ENCODE measurements around the gene DCAF5. TPM values are rescaled to one million over a fixed set of nuclear protein-coding genes. Genes with fewer than 3 reads are reported as not detected.
"Not testable (repeated sequence)": the region's sequence is repeated elsewhere in the genome, so short reads cannot be mapped to it uniquely, and the experiment has no call there.

DCAF5 gene, protein sequence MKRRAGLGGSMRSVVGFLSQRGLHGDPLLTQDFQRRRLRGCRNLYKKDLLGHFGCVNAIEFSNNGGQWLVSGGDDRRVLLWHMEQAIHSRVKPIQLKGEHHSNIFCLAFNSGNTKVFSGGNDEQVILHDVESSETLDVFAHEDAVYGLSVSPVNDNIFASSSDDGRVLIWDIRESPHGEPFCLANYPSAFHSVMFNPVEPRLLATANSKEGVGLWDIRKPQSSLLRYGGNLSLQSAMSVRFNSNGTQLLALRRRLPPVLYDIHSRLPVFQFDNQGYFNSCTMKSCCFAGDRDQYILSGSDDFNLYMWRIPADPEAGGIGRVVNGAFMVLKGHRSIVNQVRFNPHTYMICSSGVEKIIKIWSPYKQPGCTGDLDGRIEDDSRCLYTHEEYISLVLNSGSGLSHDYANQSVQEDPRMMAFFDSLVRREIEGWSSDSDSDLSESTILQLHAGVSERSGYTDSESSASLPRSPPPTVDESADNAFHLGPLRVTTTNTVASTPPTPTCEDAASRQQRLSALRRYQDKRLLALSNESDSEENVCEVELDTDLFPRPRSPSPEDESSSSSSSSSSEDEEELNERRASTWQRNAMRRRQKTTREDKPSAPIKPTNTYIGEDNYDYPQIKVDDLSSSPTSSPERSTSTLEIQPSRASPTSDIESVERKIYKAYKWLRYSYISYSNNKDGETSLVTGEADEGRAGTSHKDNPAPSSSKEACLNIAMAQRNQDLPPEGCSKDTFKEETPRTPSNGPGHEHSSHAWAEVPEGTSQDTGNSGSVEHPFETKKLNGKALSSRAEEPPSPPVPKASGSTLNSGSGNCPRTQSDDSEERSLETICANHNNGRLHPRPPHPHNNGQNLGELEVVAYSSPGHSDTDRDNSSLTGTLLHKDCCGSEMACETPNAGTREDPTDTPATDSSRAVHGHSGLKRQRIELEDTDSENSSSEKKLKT
- 10 to 100 TPM; 52.3 to 53.5 TPM for total RNA-seq

DNA sequence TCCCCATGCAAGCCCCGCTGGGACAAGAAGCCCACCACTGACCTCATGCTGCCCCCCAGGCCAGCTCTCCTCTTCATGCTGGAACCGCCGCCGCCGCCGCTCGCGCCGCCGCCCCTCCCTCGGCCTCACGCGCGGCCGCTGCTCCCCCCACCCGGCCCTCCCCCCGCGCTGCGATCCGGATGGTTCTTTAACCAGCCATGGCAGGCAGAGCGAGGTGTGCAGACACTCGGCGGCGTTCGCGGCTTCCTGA, at the start of gene DCAF5:
DCAF5 (minus strand) TSS at position 218 of the 250 bp plus-strand sequence; CDS start at position 77, 141 bp downstream.
- H3K9me3 Mint-ChIP-seq: no peaks in the 10 kb centered on the region
- no peaks in the 10 kb centered on the region for H3K27me3 Mint-ChIP-seq (ENCODE audit: low read depth)
- H3K4me3 Mint-ChIP-seq: peak within 1 kb of the TSS; percentile 93 to 99
- DNase-seq: no peak
- peaks cover 38% of the 10 kb centered on the region for H3K4me1 Mint-ChIP-seq (ENCODE audit: low read depth)
- peak within 1 kb of the TSS; percentile 98 for H3K27ac Mint-ChIP-seq
- no peak for ATAC-seq (replicated peaks in 1 of 2)
- peaks cover 3 to 9% of the 10 kb centered on the region in 2 donors for H3K36me3 Mint-ChIP-seq (ENCODE audit: insufficient read depth in 2 of 2)

DNA sequence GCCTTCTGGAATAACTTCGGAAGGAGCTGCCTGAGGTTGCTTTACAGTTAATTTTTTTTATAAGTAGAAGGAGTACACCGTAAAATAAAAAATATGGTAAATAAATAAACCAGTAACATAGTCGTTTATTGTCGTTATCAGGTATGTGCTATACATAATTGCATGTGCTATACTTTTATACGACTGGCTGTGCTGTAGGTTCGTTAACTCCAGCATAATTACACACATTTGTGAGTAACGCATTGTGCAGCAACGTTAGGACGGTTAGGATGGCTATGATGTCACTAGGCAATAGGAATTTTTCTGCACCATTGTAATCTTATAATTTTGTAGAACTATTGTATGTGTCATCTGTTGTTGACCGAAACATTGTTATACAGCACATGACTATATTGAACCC, 46.9 kb upstream of the DCAF5 start:
- Mint-ChIP-seq H3K36me3 (ENCODE audit: insufficient read depth in 2 of 2) (no peaks in the 10 kb centered on the region), H3K4me1 (ENCODE audit: low read depth) (no peaks in the 10 kb centered on the region), H3K27me3 (ENCODE audit: low read depth) (no peaks in the 10 kb centered on the region), H3K4me3 (no peak overlapping the region), H3K9me3 (no peaks in the 10 kb centered on the region), H3K27ac (no peak overlapping the region)
- ATAC-seq (replicated peaks in 1 of 2) (no peak), DNase-seq (no peak)

DNA sequence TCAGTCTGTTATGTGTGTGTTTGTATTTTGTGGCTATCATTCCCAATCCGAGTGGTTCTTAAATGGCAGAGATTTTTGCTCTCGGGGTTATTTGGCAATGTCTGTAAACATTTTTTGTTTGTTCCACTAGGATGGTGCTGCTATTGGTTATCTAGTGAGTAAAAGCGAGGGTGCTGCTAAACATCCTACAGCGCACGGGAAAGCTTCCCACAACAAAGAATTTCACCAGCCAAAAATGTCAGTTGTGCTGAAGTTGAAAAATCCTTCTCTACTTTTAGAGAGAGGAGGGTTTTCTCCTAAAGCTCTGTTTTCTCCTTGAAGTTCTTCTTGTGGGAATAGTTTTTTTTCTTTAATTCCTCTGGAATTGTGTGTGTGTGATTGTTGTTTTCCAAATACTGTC, 40.8 kb upstream of the DCAF5 start:
- Mint-ChIP-seq H3K27me3 (ENCODE audit: low read depth) (no peaks in the 10 kb centered on the region), H3K27ac (peak overlapping the region; percentile 25), H3K9me3 (no peaks in the 10 kb centered on the region), H3K4me3 (peak overlapping the region; percentile 42 to 98), H3K36me3 (ENCODE audit: insufficient read depth in 2 of 2) (no peaks in the 10 kb centered on the region), H3K4me1 (ENCODE audit: low read depth) (peaks cover 28% of the 10 kb centered on the region)
- ATAC-seq (replicated peaks in 1 of 2): no peak
- DNase-seq: no peak

DNA sequence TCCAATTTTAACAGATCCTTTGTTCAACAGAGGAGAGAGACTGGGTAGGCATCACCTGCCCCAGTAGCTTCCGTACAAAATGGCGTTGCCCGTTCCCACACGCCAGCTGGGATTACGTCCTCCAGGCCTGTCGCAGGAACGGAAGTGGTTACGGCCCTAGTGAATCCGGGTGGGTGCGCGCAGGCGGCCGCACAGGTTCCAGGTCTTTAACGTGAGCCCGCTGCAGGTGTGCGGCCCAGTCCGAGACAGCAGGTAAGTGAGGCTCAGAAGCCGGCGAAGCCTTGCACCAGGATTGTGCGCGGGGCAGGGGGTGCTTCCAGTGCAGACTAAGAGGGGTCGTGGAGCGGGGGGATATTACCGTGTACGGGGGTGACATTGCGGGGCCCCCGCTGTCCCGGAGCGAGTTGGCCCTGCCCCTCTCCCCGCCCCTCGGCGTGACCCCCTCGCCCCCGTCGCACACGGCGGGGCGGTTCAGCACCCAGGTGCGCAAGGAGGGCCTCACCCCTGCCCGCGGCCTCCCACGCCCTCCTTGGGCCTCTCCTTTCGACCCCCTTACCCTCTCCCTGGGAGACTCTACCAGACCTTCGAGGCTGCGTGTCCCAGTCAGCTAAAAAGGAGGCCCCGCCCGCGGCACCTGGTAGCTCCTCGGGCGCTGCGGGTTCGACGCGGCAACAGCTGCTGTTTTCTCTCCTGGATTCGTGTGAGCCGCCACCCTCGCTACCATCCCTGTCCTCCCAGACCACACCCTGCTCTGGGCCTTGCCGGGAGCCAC, 38.6 kb upstream of the DCAF5 start, which contains the start of gene EXD2:
EXD2 (plus strand) TSS at position 159 of the 772 bp plus-strand sequence. CDS start 17,973 bp downstream, outside the sequence.
- peak within 1 kb of the TSS; percentile 97 for H3K27ac Mint-ChIP-seq

GRCh38 chr14:69190191-69190590, 37.3 kb upstream of the DCAF5 start:
- H3K9me3 Mint-ChIP-seq: no peaks in the 10 kb centered on the region
- DNase-seq (no peak), ATAC-seq (replicated peaks in 1 of 2) (no peak)
- no peak overlapping the region for H3K27ac Mint-ChIP-seq
- H3K36me3 Mint-ChIP-seq (ENCODE audit: insufficient read depth in 2 of 2): no peaks in the 10 kb centered on the region
- H3K4me1 Mint-ChIP-seq (ENCODE audit: low read depth): peaks cover 28% of the 10 kb centered on the region
- H3K27me3 Mint-ChIP-seq (ENCODE audit: low read depth): no peaks in the 10 kb centered on the region
- peak overlapping the region in 1 of 2 donors; percentile 98 for H3K4me3 Mint-ChIP-seq

More for the DNA sequence above, 38.6 kb upstream of the DCAF5 start, which contains the start of gene EXD2:
- peak; percentile 91 to 93 for ATAC-seq (replicated peaks in 1 of 2)
- Mint-ChIP-seq H3K36me3 (ENCODE audit: insufficient read depth in 2 of 2) (no peaks in the 10 kb centered on the region), H3K27me3 (ENCODE audit: low read depth) (no peaks in the 10 kb centered on the region), H3K4me1 (ENCODE audit: low read depth) (peaks cover 28% of the 10 kb centered on the region), H3K9me3 (no peaks in the 10 kb centered on the region), H3K4me3 (peak within 1 kb of the TSS; percentile 93 to 98)
- DNase-seq: peak; percentile 81

- DNase-seq: no peak
These were observed 30.8 kb upstream of the DCAF5 start for GRCh38 chr14:69183735-69184134.

DNA sequence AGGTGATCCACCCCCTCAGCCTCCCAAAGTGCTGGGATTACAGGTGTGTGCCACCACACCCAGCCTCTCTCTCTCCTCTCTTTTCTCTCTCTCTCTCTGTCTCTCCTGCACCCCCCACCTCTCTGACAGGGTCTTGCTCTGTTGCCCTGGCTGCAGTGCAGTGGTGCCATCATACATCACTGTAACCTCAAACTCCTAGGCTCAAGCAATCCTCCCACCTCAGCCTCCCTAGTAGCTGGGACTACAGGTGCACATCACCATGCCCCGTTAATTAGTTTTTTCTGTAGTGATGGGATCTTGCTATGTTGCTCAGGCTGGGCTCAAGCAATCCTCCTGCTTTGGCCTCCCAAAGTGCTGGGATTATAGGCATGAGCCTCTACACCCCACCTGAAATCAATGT, 29.7 kb upstream of the DCAF5 start:
- not testable (repeated sequence) for H3K9me3 Mint-ChIP-seq; H3K27me3 Mint-ChIP-seq (ENCODE audit: low read depth); H3K36me3 Mint-ChIP-seq (ENCODE audit: insufficient read depth in 2 of 2); H3K4me1 Mint-ChIP-seq (ENCODE audit: low read depth); DNase-seq; H3K27ac Mint-ChIP-seq; ATAC-seq (replicated peaks in 1 of 2); H3K4me3 Mint-ChIP-seq

More at GRCh38 chr14:69183735-69184134, 30.8 kb upstream of the DCAF5 start:
- Mint-ChIP-seq H3K27ac (no peak overlapping the region), H3K27me3 (ENCODE audit: low read depth) (no peaks in the 10 kb centered on the region), H3K4me1 (ENCODE audit: low read depth) (no peaks in the 10 kb centered on the region), H3K9me3 (no peaks in the 10 kb centered on the region), H3K36me3 (ENCODE audit: insufficient read depth in 2 of 2) (no peaks in the 10 kb centered on the region), H3K4me3 (no peak overlapping the region)
- no peak for ATAC-seq (replicated peaks in 1 of 2)

- H3K9me3 Mint-ChIP-seq: no peaks in the 10 kb centered on the region
- no peak overlapping the region for H3K27ac Mint-ChIP-seq
- ATAC-seq (replicated peaks in 1 of 2): no peak
- no peaks in the 10 kb centered on the region for H3K4me1 Mint-ChIP-seq (ENCODE audit: low read depth)
- DNase-seq: no peak
- H3K36me3 Mint-ChIP-seq (ENCODE audit: insufficient read depth in 2 of 2): no peaks in the 10 kb centered on the region
- no peaks in the 10 kb centered on the region for H3K27me3 Mint-ChIP-seq (ENCODE audit: low read depth)
- H3K4me3 Mint-ChIP-seq: no peak overlapping the region
These were observed 28.6 kb upstream of the DCAF5 start for GRCh38 chr14:69181491-69181890.

DNA sequence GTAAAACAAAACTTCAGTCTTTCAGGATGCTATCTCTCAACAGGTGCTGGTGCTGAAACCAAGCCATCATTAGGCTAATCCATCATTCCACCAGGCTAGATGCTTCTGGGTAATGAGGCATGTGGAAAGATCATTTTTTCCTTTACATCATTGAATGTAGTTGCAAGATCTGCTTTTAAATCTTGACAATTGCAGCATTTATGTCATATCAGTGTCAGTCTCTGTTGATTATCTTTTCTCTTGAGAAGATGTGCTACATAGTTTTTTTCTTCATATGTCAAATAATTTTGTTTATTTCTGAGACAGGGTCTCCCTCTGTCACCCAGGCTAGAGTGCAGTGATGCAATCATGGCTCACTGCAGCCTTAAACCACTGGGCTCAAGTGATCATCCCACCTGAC, 22.2 kb upstream of the DCAF5 start:
- H3K27ac Mint-ChIP-seq: no peak overlapping the region
- H3K9me3 Mint-ChIP-seq: peaks cover 0 to 2% of the 10 kb centered on the region in 2 donors
- H3K4me1 Mint-ChIP-seq (ENCODE audit: low read depth): no peaks in the 10 kb centered on the region
- ATAC-seq (replicated peaks in 1 of 2): no peak
- no peak for DNase-seq
- H3K27me3 Mint-ChIP-seq (ENCODE audit: low read depth): no peaks in the 10 kb centered on the region
- no peaks in the 10 kb centered on the region for H3K36me3 Mint-ChIP-seq (ENCODE audit: insufficient read depth in 2 of 2)
- H3K4me3 Mint-ChIP-seq: no peak overlapping the region

GRCh38 chr14:69171569-69171968, 18.6 kb upstream of the DCAF5 start:
- Mint-ChIP-seq H3K4me1 (ENCODE audit: low read depth) (no peaks in the 10 kb centered on the region), H3K36me3 (ENCODE audit: insufficient read depth in 2 of 2) (no peaks in the 10 kb centered on the region), H3K4me3 (no peak overlapping the region), H3K27ac (no peak overlapping the region), H3K27me3 (ENCODE audit: low read depth) (no peaks in the 10 kb centered on the region), H3K9me3 (peaks cover 0 to 2% of the 10 kb centered on the region in 2 donors)
- ATAC-seq (replicated peaks in 1 of 2) (no peak), DNase-seq (no peak)

GRCh38 chr14:69170839-69171238, 17.9 kb upstream of the DCAF5 start:
- DNase-seq (no peak), ATAC-seq (replicated peaks in 1 of 2) (no peak)
- Mint-ChIP-seq H3K4me1 (ENCODE audit: low read depth) (no peaks in the 10 kb centered on the region), H3K27ac (no peak overlapping the region), H3K36me3 (ENCODE audit: insufficient read depth in 2 of 2) (no peaks in the 10 kb centered on the region), H3K4me3 (no peak overlapping the region), H3K27me3 (ENCODE audit: low read depth) (no peaks in the 10 kb centered on the region), H3K9me3 (peaks cover 0 to 2% of the 10 kb centered on the region in 2 donors)

- not testable (repeated sequence) for H3K27ac Mint-ChIP-seq; H3K36me3 Mint-ChIP-seq (ENCODE audit: insufficient read depth in 2 of 2); H3K27me3 Mint-ChIP-seq (ENCODE audit: low read depth); H3K9me3 Mint-ChIP-seq; ATAC-seq (replicated peaks in 1 of 2); DNase-seq; H3K4me3 Mint-ChIP-seq; H3K4me1 Mint-ChIP-seq (ENCODE audit: low read depth)
These were observed 12.9 kb upstream of the DCAF5 start for GRCh38 chr14:69165787-69166186.

Data from activated T-cell treated with anti-CD3 and anti-CD28 coated beads, Interleukin-2, amount 50 U/mL, for 72 hours (primary cell).